ENCODE data around the gene SHMT2.

SHMT2 gene

GRCh38 chr12:57196956-57197355 is 32.6 kb upstream of the SHMT2 start:
- no peak overlapping the region for H3K4me3 ChIP-seq (ENCODE audit: low read depth, low read length)
- TF ChIP-seq, protein P1, sequence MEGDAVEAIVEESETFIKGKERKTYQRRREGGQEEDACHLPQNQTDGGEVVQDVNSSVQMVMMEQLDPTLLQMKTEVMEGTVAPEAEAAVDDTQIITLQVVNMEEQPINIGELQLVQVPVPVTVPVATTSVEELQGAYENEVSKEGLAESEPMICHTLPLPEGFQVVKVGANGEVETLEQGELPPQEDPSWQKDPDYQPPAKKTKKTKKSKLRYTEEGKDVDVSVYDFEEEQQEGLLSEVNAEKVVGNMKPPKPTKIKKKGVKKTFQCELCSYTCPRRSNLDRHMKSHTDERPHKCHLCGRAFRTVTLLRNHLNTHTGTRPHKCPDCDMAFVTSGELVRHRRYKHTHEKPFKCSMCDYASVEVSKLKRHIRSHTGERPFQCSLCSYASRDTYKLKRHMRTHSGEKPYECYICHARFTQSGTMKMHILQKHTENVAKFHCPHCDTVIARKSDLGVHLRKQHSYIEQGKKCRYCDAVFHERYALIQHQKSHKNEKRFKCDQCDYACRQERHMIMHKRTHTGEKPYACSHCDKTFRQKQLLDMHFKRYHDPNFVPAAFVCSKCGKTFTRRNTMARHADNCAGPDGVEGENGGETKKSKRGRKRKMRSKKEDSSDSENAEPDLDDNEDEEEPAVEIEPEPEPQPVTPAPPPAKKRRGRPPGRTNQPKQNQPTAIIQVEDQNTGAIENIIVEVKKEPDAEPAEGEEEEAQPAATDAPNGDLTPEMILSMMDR (IDR thresholded peaks at IDR 0.05; ENCODE audit: low read depth, low read length, missing control alignments) = no peak
- DNase-seq (ENCODE audit: low read depth) = no peak

- no peak for DNase-seq (ENCODE audit: low read depth)
- TF ChIP-seq, protein P1 (IDR thresholded peaks at IDR 0.05; ENCODE audit: low read depth, low read length, missing control alignments) = no peak
- H3K4me3 ChIP-seq (ENCODE audit: low read depth, low read length) = no peak overlapping the region
Observed at GRCh38 chr12:57198329-57198728, 31.2 kb upstream of the SHMT2 start.

DNA sequence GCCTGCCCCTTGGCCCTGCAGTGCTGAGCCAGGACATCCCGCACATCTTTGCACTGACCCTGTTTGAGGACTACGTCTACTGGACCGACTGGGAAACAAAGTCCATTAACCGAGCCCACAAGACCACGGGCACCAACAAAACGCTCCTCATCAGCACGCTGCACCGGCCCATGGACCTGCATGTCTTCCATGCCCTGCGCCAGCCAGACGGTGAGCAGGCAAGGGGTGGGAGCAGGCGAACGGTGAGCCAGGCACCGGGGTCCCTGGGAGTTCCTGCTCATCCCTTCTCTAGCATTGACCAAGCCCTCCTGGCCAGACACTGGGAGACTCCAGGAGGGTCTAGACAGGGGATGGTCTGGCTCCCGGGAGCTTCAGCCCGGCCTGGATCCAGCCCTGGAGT is 30.3 kb upstream of the SHMT2 start:
- DNase-seq (ENCODE audit: low read depth) = no peak
- TF ChIP-seq, protein P1 (IDR thresholded peaks at IDR 0.05; ENCODE audit: low read depth, low read length, missing control alignments) = no peak

DNA sequence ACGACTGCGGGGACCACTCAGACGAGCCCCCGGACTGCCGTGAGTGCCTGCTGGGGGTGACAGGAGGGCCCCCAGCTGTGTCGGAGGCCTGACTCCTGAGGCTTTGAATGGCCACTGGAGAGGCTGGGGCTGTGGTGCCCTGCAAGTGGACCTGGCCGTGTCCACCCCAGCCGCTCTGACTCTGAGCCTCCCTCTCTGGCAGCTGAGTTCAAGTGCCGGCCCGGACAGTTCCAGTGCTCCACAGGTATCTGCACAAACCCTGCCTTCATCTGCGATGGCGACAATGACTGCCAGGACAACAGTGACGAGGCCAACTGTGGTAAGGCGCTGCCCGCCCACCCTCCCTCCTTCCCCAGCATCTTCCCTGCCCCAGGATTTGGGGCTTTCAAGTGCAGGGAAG is 29.0 kb upstream of the SHMT2 start:
- DNase-seq (ENCODE audit: low read depth) = no peak
- no peak overlapping the region for H3K4me3 ChIP-seq (ENCODE audit: low read depth, low read length)
- TF ChIP-seq, protein P1 (IDR thresholded peaks at IDR 0.05; ENCODE audit: low read depth, low read length, missing control alignments) = no peak

More for the DNA sequence above, 30.3 kb upstream of the SHMT2 start:
- H3K4me3 ChIP-seq (ENCODE audit: low read depth, low read length) = no peak overlapping the region

- no peak for DNase-seq (ENCODE audit: low read depth)
- H3K4me3 ChIP-seq (ENCODE audit: low read depth, low read length) = no peak overlapping the region
- TF ChIP-seq, protein P1 (IDR thresholded peaks at IDR 0.05; ENCODE audit: low read depth, low read length, missing control alignments) = no peak
Observed at GRCh38 chr12:57201219-57201618, 28.3 kb upstream of the SHMT2 start.

- TF ChIP-seq, protein P1 (IDR thresholded peaks at IDR 0.05; ENCODE audit: low read depth, low read length, missing control alignments) = no peak
- DNase-seq (ENCODE audit: low read depth) = no peak
Observed at GRCh38 chr12:57201631-57202030, 27.9 kb upstream of the SHMT2 start.

GRCh38 chr12:57202321-57202720 is 27.2 kb upstream of the SHMT2 start:
- DNase-seq (ENCODE audit: low read depth) = no peak
- H3K4me3 ChIP-seq (ENCODE audit: low read depth, low read length) = no peak overlapping the region
- TF ChIP-seq, protein P1 (IDR thresholded peaks at IDR 0.05; ENCODE audit: low read depth, low read length, missing control alignments) = no peak

More at GRCh38 chr12:57201631-57202030, 27.9 kb upstream of the SHMT2 start:
- no peak overlapping the region for H3K4me3 ChIP-seq (ENCODE audit: low read depth, low read length)

Data from GM12864 (cell line).